HL-60 (cell line): ENCODE measurements around the gene UBASH3A.

Experiments
- GABPA ChIP-seq: IDR thresholded peaks from 2 replicates; pipeline ENCODE4 v1.6.1; 2012; ENCODE audit warnings: low read depth
- POLR2AphosphoS5 ChIP-seq: IDR thresholded peaks from 2 replicates; pipeline ENCODE4 v1.6.1; 2012; ENCODE audit warnings: low read depth
- REST ChIP-seq: IDR thresholded peaks from 2 replicates; pipeline ENCODE4 v1.6.1; 2012; ENCODE audit warnings: low read depth; ENCODE audit not compliant: insufficient replicate concordance
- TF ChIP-seq, protein P1 (sequence below): IDR thresholded peaks from one replicate; pipeline ENCODE4 v1.5.1; 2011; ENCODE audit warnings: low read length, control low read depth, inconsistent platforms; ENCODE audit not compliant: insufficient read depth

- TF ChIP-seq, protein P1, sequence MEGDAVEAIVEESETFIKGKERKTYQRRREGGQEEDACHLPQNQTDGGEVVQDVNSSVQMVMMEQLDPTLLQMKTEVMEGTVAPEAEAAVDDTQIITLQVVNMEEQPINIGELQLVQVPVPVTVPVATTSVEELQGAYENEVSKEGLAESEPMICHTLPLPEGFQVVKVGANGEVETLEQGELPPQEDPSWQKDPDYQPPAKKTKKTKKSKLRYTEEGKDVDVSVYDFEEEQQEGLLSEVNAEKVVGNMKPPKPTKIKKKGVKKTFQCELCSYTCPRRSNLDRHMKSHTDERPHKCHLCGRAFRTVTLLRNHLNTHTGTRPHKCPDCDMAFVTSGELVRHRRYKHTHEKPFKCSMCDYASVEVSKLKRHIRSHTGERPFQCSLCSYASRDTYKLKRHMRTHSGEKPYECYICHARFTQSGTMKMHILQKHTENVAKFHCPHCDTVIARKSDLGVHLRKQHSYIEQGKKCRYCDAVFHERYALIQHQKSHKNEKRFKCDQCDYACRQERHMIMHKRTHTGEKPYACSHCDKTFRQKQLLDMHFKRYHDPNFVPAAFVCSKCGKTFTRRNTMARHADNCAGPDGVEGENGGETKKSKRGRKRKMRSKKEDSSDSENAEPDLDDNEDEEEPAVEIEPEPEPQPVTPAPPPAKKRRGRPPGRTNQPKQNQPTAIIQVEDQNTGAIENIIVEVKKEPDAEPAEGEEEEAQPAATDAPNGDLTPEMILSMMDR, result no peak
- TF ChIP-seq POLR2AphosphoS5, result no peak
- TF ChIP-seq GABPA, result no peak
- no peak for TF ChIP-seq REST
These were observed 43.4 kb upstream of the UBASH3A start for GRCh38 chr21:42360317-42360716.
